T-helper 17 cell (primary cell): Measurements from ENCODE around the gene P4HA1. TPM values are rescaled to one million over a fixed set of nuclear protein-coding genes. Genes with fewer than 3 reads are reported as not detected.

Experiments
- ATAC-seq: fragments of 150-1000 bp; cut with Tn5 transposase; 2 replicates; pipeline ENCODE4 v1.10.0; 2021; ENCODE audit warnings: mild to moderate bottlenecking, moderate library complexity
- DNase-seq, 3 donors: peaks; one replicate each; pipeline versions ENCODE4 v3.0.0 to v3.0.0-alpha.2; 2020 to 2021
- H3K9me3 ChIP-seq: one replicate; pipeline ENCODE4 v1.7.0; 2013; ENCODE audit warnings: low read length, mild to moderate bottlenecking; ENCODE audit not compliant: control insufficient read depth, poor library complexity, severe bottlenecking
- H3K27ac Mint-ChIP-seq: one replicate; pipeline ENCODE4 v1.8.0; 2022; ENCODE audit warnings: mild to moderate bottlenecking, moderate library complexity, mixed read lengths
- H3K27me3 Mint-ChIP-seq: one replicate; pipeline ENCODE4 v1.8.0; 2022; ENCODE audit warnings: mixed read lengths
- H3K36me3 Mint-ChIP-seq: one replicate; pipeline ENCODE4 v1.8.0; 2022; ENCODE audit warnings: low read depth, mixed read lengths
- H3K4me1 Mint-ChIP-seq: one replicate; pipeline ENCODE4 v1.8.0; 2022; ENCODE audit warnings: mild to moderate bottlenecking, mixed read lengths
- H3K4me3 Mint-ChIP-seq: one replicate; pipeline ENCODE4 v1.8.0; 2022; ENCODE audit warnings: mild to moderate bottlenecking, moderate library complexity, mixed read lengths
- total RNA-seq, 4 donors: library from RNA in 2 of 4; stranded (reverse) in 2 of 4; gene quantifications; one replicate each; pipeline ENCODE4 v1.2.3 and lab custom pipeline; 2022 to 2026

P4HA1 gene
- total RNA-seq, 2 donors from 2014 or later, result 13.7 to 15.8 TPM

GRCh38 chr10:73084209-73084608 lies 12.5 kb downstream of the P4HA1 start:
- no peaks in the 10 kb centered on the region for H3K27me3 Mint-ChIP-seq
- H3K27ac Mint-ChIP-seq, result no peak overlapping the region
- no peak overlapping the region for H3K4me3 Mint-ChIP-seq
- ATAC-seq, result no peak
- peaks cover 7% of the 10 kb centered on the region for H3K4me1 Mint-ChIP-seq
- no peaks in the 10 kb centered on the region for H3K9me3 ChIP-seq
- no peak for DNase-seq
- H3K36me3 Mint-ChIP-seq, result no peaks in the 10 kb centered on the region

DNA sequence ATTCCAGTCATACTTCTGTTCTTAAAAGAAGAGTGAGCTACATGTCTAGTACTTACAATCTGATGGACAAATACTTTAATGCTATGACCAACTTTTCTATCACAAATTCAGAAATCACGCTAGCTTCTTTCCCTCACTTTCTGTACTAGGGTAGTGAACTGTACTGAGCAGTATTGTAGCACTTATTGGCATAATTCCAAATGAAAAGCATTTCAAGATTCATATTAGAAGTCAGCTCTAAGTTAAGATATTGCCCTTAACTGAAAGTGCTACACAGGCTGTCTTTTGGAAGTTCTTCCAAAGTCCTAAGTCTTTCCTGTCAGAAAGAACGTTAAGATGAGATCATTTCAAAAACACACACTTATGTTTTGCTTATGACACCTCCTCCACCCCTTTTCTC lies 13.4 kb downstream of the P4HA1 start:
- no peaks in the 10 kb centered on the region for H3K9me3 ChIP-seq
- no peak overlapping the region for H3K27ac Mint-ChIP-seq
- peaks cover 7% of the 10 kb centered on the region for H3K4me1 Mint-ChIP-seq
- ATAC-seq, result no peak
- no peak for DNase-seq
- H3K27me3 Mint-ChIP-seq, result no peaks in the 10 kb centered on the region
- H3K36me3 Mint-ChIP-seq, result no peaks in the 10 kb centered on the region
- H3K4me3 Mint-ChIP-seq, result no peak overlapping the region

GRCh38 chr10:73079779-73080541 lies 16.7 kb downstream of the P4HA1 start:
- H3K9me3 ChIP-seq, result no peaks in the 10 kb centered on the region
- H3K36me3 Mint-ChIP-seq, result no peaks in the 10 kb centered on the region
- DNase-seq (no peak), ATAC-seq (no peak)
- H3K4me1 Mint-ChIP-seq, result peaks cover 11% of the 10 kb centered on the region
- H3K27ac Mint-ChIP-seq, result no peak overlapping the region
- no peak overlapping the region for H3K4me3 Mint-ChIP-seq
- no peaks in the 10 kb centered on the region for H3K27me3 Mint-ChIP-seq

GRCh38 chr10:73076360-73077183 lies 20.1 kb downstream of the P4HA1 start:
- Mint-ChIP-seq H3K27ac (peak overlapping the region; percentile 88), H3K4me3 (no peak overlapping the region), H3K27me3 (no peaks in the 10 kb centered on the region), H3K36me3 (no peaks in the 10 kb centered on the region), H3K4me1 (peaks cover 9% of the 10 kb centered on the region)
- ATAC-seq (no peak), DNase-seq (no peak)
- no peaks in the 10 kb centered on the region for H3K9me3 ChIP-seq

GRCh38 chr10:73075829-73076228 lies 20.8 kb downstream of the P4HA1 start:
- DNase-seq (no peak), ATAC-seq (no peak)
- no peaks in the 10 kb centered on the region for H3K27me3 Mint-ChIP-seq
- no peak overlapping the region for H3K4me3 Mint-ChIP-seq
- H3K9me3 ChIP-seq, result no peaks in the 10 kb centered on the region
- H3K27ac Mint-ChIP-seq, result no peak overlapping the region
- H3K4me1 Mint-ChIP-seq, result peaks cover 9% of the 10 kb centered on the region
- H3K36me3 Mint-ChIP-seq, result no peaks in the 10 kb centered on the region

GRCh38 chr10:73073627-73074026 lies 23.0 kb downstream of the P4HA1 start:
- DNase-seq (no peak), ATAC-seq (no peak)
- Mint-ChIP-seq H3K4me3 (no peak overlapping the region), H3K36me3 (peaks cover 3% of the 10 kb centered on the region), H3K27me3 (no peaks in the 10 kb centered on the region), H3K4me1 (peaks cover 9% of the 10 kb centered on the region), H3K27ac (peak overlapping the region; percentile 49)
- no peaks in the 10 kb centered on the region for H3K9me3 ChIP-seq

DNA sequence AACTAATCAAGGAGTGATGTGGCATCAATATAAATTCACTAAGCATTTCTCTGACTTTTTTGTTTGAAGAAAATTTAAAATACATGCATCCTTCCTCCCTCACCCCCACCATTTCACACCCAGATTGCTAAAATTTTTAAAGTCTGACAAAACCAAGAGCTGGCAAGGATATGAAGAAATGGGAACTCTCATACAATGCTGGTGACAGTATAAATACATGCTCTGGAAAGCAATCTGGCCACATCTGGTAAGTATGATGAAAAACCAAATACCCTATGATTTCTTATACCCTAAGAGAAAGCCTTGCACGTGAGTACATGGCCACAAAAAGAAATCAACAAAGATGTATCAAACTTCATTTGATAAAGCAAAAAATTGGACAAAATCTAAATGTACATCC lies 31.2 kb downstream of the P4HA1 start:
- ATAC-seq (no peak), DNase-seq (no peak)
- no peaks in the 10 kb centered on the region for H3K27me3 Mint-ChIP-seq
- peaks cover 10% of the 10 kb centered on the region for H3K4me1 Mint-ChIP-seq
- H3K27ac Mint-ChIP-seq, result no peak overlapping the region
- H3K36me3 Mint-ChIP-seq, result peaks cover 3% of the 10 kb centered on the region
- H3K9me3 ChIP-seq, result no peaks in the 10 kb centered on the region
- H3K4me3 Mint-ChIP-seq, result no peak overlapping the region

DNA sequence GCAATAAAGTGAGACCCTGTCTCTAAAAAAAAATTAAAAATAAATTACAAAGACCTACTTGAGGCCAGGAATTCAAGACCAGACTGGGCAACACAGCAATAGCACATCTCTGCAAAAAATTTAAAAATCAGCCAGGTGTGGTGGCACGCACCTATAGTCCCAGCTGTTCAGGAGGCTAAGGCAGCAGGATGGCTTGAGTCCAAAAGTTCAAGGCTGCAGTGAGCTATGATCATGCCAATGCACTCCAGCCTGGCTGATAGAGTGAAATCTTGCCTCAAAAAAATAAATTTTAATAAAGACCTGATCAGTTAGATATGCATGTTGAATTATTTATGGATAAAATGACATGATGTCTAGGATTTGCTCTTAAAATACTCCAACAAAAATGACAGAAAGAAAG lies 34.9 kb downstream of the P4HA1 start:
- Mint-ChIP-seq H3K27ac (no peak overlapping the region), H3K4me3 (no peak overlapping the region), H3K36me3 (peaks cover 2% of the 10 kb centered on the region), H3K27me3 (no peaks in the 10 kb centered on the region), H3K4me1 (peaks cover 11% of the 10 kb centered on the region)
- no peak for DNase-seq
- H3K9me3 ChIP-seq, result no peaks in the 10 kb centered on the region
- ATAC-seq, result no peak

GRCh38 chr10:73060738-73061635 lies 35.7 kb downstream of the P4HA1 start:
- Mint-ChIP-seq H3K27ac (no peak overlapping the region), H3K4me1 (peaks cover 11% of the 10 kb centered on the region), H3K27me3 (no peaks in the 10 kb centered on the region), H3K4me3 (no peak overlapping the region), H3K36me3 (peaks cover 2% of the 10 kb centered on the region)
- ATAC-seq (peak; percentile 65), DNase-seq (no peak)
- no peaks in the 10 kb centered on the region for H3K9me3 ChIP-seq

GRCh38 chr10:73060173-73060572 lies 36.5 kb downstream of the P4HA1 start:
- Mint-ChIP-seq H3K36me3 (peaks cover 2% of the 10 kb centered on the region), H3K27me3 (no peaks in the 10 kb centered on the region), H3K4me1 (peaks cover 11% of the 10 kb centered on the region), H3K27ac (no peak overlapping the region), H3K4me3 (no peak overlapping the region)
- ATAC-seq (no peak), DNase-seq (no peak)
- H3K9me3 ChIP-seq, result no peaks in the 10 kb centered on the region

DNA sequence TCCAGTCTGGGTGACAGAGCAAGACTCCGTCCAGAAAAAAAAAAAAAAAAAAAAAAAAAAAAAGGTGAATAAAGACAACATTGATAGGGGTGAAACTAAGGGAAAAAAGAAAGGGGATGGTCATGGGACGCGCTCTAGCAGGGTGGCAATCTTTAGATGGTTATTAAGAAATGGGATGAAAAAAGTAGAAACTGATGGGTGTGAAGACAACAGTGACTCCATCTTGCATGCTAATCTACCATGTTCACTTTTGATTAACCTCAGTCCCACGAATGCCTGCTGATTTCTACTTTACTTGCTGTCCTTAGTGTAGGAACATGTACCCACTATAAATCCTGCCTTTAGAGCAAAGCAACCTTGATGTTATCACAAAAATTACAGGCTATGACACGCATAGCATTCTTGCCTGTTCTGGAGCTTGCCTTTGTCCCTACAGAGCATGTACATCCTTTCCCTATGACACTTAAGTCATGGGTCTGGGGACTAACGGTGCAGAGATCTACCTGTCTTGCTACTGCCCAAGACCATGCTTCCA lies 38.5 kb downstream of the P4HA1 start:
- ATAC-seq, result no peak
- DNase-seq, result no peak
- H3K9me3 ChIP-seq, result no peaks in the 10 kb centered on the region
- Mint-ChIP-seq H3K4me1 (peaks cover 12% of the 10 kb centered on the region), H3K4me3 (no peak overlapping the region), H3K36me3 (peaks cover 4% of the 10 kb centered on the region), H3K27me3 (no peaks in the 10 kb centered on the region), H3K27ac (no peak overlapping the region)

- no peak overlapping the region for H3K27ac Mint-ChIP-seq
- peaks cover 5% of the 10 kb centered on the region for H3K4me1 Mint-ChIP-seq
- H3K9me3 ChIP-seq, result no peaks in the 10 kb centered on the region
- H3K4me3 Mint-ChIP-seq, result no peak overlapping the region
- no peaks in the 10 kb centered on the region for H3K27me3 Mint-ChIP-seq
- ATAC-seq (no peak), DNase-seq (no peak)
- peaks cover 7% of the 10 kb centered on the region for H3K36me3 Mint-ChIP-seq
Measured at GRCh38 chr10:73054286-73054685, 42.4 kb downstream of the P4HA1 start.

GRCh38 chr10:73053275-73053674 lies 43.4 kb downstream of the P4HA1 start:
- no peak overlapping the region for H3K4me3 Mint-ChIP-seq
- peaks cover 7% of the 10 kb centered on the region for H3K36me3 Mint-ChIP-seq

More at GRCh38 chr10:73053275-73053674, 43.4 kb downstream of the P4HA1 start:
- H3K27me3 Mint-ChIP-seq, result no peaks in the 10 kb centered on the region
- no peak overlapping the region for H3K27ac Mint-ChIP-seq
- ATAC-seq (no peak), DNase-seq (no peak)
- H3K9me3 ChIP-seq, result no peaks in the 10 kb centered on the region
- peaks cover 5% of the 10 kb centered on the region for H3K4me1 Mint-ChIP-seq
